K562 (cell line): ENCODE measurements around the gene ZMPSTE24. TPM values are rescaled to one million over a fixed set of nuclear protein-coding genes. Genes with fewer than 3 reads are reported as not detected.
A peak's percentile ranks its signal among the peaks of the same experiment; 100 is the strongest.

ENCODE experiments used
- CBX5 ChIP-seq: IDR thresholded peaks from 2 replicates; pipeline ENCODE4 v1.6.1; 2014; ENCODE audit warnings: low read depth, borderline replicate concordance
- CHD2 ChIP-seq: IDR thresholded peaks from 2 replicates; pipeline ENCODE4 v1.6.1; 2011; ENCODE audit warnings: low read depth, low read length
- DMBX1 ChIP-seq: fragments of 250-450 bp; sonication (Bioruptor Pico); IDR thresholded peaks from 2 replicates; pipeline ENCODE4 v1.8.0; 2022; ENCODE audit warnings: inconsistent platforms, mild to moderate bottlenecking, moderate library complexity, borderline replicate concordance
- ETS2 ChIP-seq: IDR thresholded peaks from 2 replicates; pipeline ENCODE4 v1.6.1; 2016; ENCODE audit warnings: borderline replicate concordance, missing genetic modification characterization, mild to moderate bottlenecking, moderate library complexity, missing compliant biosample characterization; ENCODE audit not compliant: poor library complexity, severe bottlenecking
- JUND ChIP-seq, 2 experiments: IDR thresholded peaks; 2 replicates in 1 of 2; 3 replicates in 1 of 2; pipeline ENCODE4 v1.6.1; 2011; ENCODE audit warnings: borderline replicate concordance in 2 of 2, low read depth in 2 of 2, low read length in 2 of 2, improper control_type of control experiment in 1 of 2, missing biosample characterization in 1 of 2, missing genetic modification characterization in 1 of 2, missing genetic modification reagents in 1 of 2
- NCOA4 ChIP-seq: fragments of 450-650 bp; IDR thresholded peaks from 2 replicates; pipeline ENCODE4 v1.6.1; 2018; ENCODE audit warnings: mild to moderate bottlenecking; ENCODE audit not compliant: partially characterized antibody
- NFATC3 ChIP-seq: fragments of 450-650 bp; IDR thresholded peaks from 2 replicates; pipeline ENCODE4 v1.6.1; 2017; ENCODE audit warnings: mild to moderate bottlenecking
- NFRKB ChIP-seq: fragments of 450-650 bp; IDR thresholded peaks from 2 replicates; pipeline ENCODE4 v1.6.1; 2016; ENCODE audit warnings: low read depth
- PCBP2 ChIP-seq: fragments of 200-400 bp; formaldehyde crosslinking; IDR thresholded peaks from 2 replicates; pipeline ENCODE4 v1.6.1; 2018; ENCODE audit warnings: low read length, low read depth, mild to moderate bottlenecking, moderate library complexity; ENCODE audit not compliant: poor library complexity, severe bottlenecking
- SP2 ChIP-seq: IDR thresholded peaks from 2 replicates; pipeline ENCODE4 v1.6.1; 2011; ENCODE audit warnings: mild to moderate bottlenecking, low read depth, low read length, moderate library complexity; ENCODE audit not compliant: poor library complexity, severe bottlenecking; ENCODE audit errors: extremely low read depth
- SRSF9 ChIP-seq: fragments of 200-400 bp; formaldehyde crosslinking; IDR thresholded peaks from 2 replicates; pipeline ENCODE4 v1.6.1; 2017; ENCODE audit warnings: low read depth, low read length, borderline replicate concordance
- TGIF2 ChIP-seq: sonication (generic); formaldehyde crosslinking; IDR thresholded peaks from 2 replicates; pipeline ENCODE4 v1.8.1; 2022; ENCODE audit warnings: mild to moderate bottlenecking, missing genetic modification reagents, moderate library complexity
- ZNF184 ChIP-seq: sonication (generic); formaldehyde crosslinking; IDR thresholded peaks from 2 replicates; pipeline ENCODE4 v1.5.0; 2020; ENCODE audit warnings: missing genetic modification reagents
- ZNF354B ChIP-seq: fragments of 250-450 bp; sonication (Bioruptor Pico); IDR thresholded peaks from 2 replicates; pipeline ENCODE4 v1.4.0; 2020
- ZNF589 ChIP-seq: fragments of 200-800 bp; sonication (Bioruptor generic); IDR thresholded peaks from 2 replicates; pipeline ENCODE4 v1.6.1; 2016; ENCODE audit warnings: low read depth, missing genetic modification characterization, missing compliant biosample characterization
- ZNF668 ChIP-seq: fragments of 250-450 bp; sonication (Bioruptor Pico); IDR thresholded peaks from 2 replicates; pipeline ENCODE4 v1.8.0; 2022; ENCODE audit warnings: mild to moderate bottlenecking, inconsistent platforms
- ZNF717 ChIP-seq: fragments of 250-450 bp; sonication (Bioruptor Pico); IDR thresholded peaks from 2 replicates; pipeline ENCODE4 v1.5.0; 2021
- polyA plus RNA-seq, 8 experiments: library from polyadenylated mRNA; depleted of rRNA in 4 of 8; stranded (reverse) in 5 of 8; unstranded in 3 of 8; fragments of >200 nt; fragmentation: Nextera tagmentation in 2 of 8; fragmentation: Illumina TruSeq in 1 of 8; extraction: Ambion mirVana in 2 of 8; extraction: Trizol in 1 of 8; gene quantifications; 2 replicates each; pipeline versions ENCODE4 v1.2.1 to v1.2.3, GENCODE V29; 2011 to 2014; ENCODE audit warnings: inconsistent platforms in 1 of 8, missing spikeins in 1 of 8
- total RNA-seq, 7 experiments: library from RNA; depleted of rRNA in 6 of 7; stranded (reverse); fragments of >200 nt in 6 of 7; fragmentation: Illumina TruSeq in 2 of 7; extraction: Trizol in 2 of 7; gene quantifications; 2 replicates each; pipeline versions ENCODE4 v1.2.1 to v1.2.3, GENCODE V29; 2011 to 2021; ENCODE audit warnings: low replicate concordance in 1 of 7
- TF ChIP-seq, protein P1 (sequence below): fragments of 250-450 bp; sonication (Bioruptor Pico); IDR thresholded peaks from 2 replicates; pipeline ENCODE4 v1.4.0; 2020; ENCODE audit warnings: mild to moderate bottlenecking
- TF ChIP-seq, protein P2 (sequence below): fragments of 200-800 bp; sonication (Bioruptor generic); IDR thresholded peaks from 2 replicates; pipeline ENCODE4 v1.6.1; 2016; ENCODE audit warnings: missing genetic modification characterization, missing compliant biosample characterization
- TF ChIP-seq, protein P3 (sequence below): fragments of 250-450 bp; sonication (Bioruptor Pico); IDR thresholded peaks from 2 replicates; pipeline ENCODE4 v1.8.0; 2021; ENCODE audit warnings: moderate library complexity, mild to moderate bottlenecking, inconsistent platforms

ZMPSTE24 gene
- total and polyA plus RNA-seq, 9 of the 15 experiments (the other 6 are each of a cell fraction or from before 2014, with no cell fraction given), result 30.7 to 75.9 (median 64.3) TPM

DNA sequence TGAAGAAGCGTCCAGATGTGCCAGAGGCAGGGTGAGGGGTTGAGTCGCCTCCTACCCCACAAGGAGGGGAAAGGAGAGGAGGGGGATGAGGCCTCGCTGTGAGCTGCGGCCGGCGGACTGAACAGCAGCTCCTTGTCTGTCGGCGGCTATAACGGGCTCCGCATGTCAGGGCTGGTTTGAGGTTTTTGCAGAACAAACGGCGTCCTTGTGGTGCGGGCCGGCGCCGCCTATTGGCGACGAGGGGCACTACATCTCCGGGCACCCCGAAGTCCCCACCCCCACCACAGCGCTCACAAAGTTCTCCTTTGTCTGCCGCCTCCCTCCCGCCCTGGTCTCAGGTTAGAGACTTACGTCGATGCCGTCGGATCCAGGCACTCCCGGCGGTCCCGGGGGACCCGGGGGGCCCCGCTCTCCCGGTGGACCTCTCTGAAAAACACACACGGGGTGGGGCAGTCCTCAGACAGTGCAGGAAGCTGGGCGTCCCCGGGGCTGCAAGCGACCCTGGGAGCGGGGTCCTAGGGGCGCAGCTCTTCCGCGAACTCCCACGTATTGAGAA lies 57.3 kb downstream of the ZMPSTE24 start (continued):
- TF ChIP-seq SP2, result no peak
- no peak for TF ChIP-seq NFRKB
- TF ChIP-seq DMBX1 (CRISPR knock-in tag), result peak; percentile 72; the same call in 1 of the 2 replicates
- TF ChIP-seq NFATC3, result no peak
- no peak for TF ChIP-seq SRSF9
- peak; percentile 47; the same call in 1 of the 2 replicates for TF ChIP-seq CHD2
- TF ChIP-seq PCBP2, result no peak
- TF ChIP-seq ZNF354B (CRISPR knock-in tag), result no peak
- TF ChIP-seq JUND (IDR thresholded peaks at IDR 0.05; ENCODE audit: borderline replicate concordance, low read depth, low read length), result peak; percentile 28; the same call in 1 of the 2 replicates
- TF ChIP-seq JUND (tag; IDR thresholded peaks at IDR 0.05; ENCODE audit: borderline replicate concordance, low read depth, low read length), result no peak; the same call in 2 of the 3 replicates
- TF ChIP-seq ZNF717 (CRISPR knock-in tag), result no peak
- TF ChIP-seq CBX5, result 0 out of 2 replicates have a peak, but pooled peaks have one; percentile 36
- no peak for TF ChIP-seq NCOA4
- TF ChIP-seq, protein P1, sequence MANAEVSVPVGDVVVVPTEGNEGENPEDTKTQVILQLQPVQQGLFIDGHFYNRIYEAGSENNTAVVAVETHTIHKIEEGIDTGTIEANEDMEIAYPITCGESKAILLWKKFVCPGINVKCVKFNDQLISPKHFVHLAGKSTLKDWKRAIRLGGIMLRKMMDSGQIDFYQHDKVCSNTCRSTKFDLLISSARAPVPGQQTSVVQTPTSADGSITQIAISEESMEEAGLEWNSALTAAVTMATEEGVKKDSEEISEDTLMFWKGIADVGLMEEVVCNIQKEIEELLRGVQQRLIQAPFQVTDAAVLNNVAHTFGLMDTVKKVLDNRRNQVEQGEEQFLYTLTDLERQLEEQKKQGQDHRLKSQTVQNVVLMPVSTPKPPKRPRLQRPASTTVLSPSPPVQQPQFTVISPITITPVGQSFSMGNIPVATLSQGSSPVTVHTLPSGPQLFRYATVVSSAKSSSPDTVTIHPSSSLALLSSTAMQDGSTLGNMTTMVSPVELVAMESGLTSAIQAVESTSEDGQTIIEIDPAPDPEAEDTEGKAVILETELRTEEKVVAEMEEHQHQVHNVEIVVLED, result no peak
- TF ChIP-seq, protein P2, sequence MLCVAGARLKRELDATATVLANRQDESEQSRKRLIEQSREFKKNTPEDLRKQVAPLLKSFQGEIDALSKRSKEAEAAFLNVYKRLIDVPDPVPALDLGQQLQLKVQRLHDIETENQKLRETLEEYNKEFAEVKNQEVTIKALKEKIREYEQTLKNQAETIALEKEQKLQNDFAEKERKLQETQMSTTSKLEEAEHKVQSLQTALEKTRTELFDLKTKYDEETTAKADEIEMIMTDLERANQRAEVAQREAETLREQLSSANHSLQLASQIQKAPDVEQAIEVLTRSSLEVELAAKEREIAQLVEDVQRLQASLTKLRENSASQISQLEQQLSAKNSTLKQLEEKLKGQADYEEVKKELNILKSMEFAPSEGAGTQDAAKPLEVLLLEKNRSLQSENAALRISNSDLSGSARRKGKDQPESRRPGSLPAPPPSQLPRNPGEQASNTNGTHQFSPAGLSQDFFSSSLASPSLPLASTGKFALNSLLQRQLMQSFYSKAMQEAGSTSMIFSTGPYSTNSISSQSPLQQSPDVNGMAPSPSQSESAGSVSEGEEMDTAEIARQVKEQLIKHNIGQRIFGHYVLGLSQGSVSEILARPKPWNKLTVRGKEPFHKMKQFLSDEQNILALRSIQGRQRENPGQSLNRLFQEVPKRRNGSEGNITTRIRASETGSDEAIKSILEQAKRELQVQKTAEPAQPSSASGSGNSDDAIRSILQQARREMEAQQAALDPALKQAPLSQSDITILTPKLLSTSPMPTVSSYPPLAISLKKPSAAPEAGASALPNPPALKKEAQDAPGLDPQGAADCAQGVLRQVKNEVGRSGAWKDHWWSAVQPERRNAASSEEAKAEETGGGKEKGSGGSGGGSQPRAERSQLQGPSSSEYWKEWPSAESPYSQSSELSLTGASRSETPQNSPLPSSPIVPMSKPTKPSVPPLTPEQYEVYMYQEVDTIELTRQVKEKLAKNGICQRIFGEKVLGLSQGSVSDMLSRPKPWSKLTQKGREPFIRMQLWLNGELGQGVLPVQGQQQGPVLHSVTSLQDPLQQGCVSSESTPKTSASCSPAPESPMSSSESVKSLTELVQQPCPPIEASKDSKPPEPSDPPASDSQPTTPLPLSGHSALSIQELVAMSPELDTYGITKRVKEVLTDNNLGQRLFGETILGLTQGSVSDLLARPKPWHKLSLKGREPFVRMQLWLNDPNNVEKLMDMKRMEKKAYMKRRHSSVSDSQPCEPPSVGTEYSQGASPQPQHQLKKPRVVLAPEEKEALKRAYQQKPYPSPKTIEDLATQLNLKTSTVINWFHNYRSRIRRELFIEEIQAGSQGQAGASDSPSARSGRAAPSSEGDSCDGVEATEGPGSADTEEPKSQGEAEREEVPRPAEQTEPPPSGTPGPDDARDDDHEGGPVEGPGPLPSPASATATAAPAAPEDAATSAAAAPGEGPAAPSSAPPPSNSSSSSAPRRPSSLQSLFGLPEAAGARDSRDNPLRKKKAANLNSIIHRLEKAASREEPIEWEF (CRISPR knock-in tag), result no peak
- no peak for TF ChIP-seq ZNF589 (CRISPR knock-in tag)
- no peak for TF ChIP-seq TGIF2 (CRISPR knock-in tag)
- TF ChIP-seq ZNF184 (CRISPR knock-in tag), result no peak
- TF ChIP-seq, protein P3, sequence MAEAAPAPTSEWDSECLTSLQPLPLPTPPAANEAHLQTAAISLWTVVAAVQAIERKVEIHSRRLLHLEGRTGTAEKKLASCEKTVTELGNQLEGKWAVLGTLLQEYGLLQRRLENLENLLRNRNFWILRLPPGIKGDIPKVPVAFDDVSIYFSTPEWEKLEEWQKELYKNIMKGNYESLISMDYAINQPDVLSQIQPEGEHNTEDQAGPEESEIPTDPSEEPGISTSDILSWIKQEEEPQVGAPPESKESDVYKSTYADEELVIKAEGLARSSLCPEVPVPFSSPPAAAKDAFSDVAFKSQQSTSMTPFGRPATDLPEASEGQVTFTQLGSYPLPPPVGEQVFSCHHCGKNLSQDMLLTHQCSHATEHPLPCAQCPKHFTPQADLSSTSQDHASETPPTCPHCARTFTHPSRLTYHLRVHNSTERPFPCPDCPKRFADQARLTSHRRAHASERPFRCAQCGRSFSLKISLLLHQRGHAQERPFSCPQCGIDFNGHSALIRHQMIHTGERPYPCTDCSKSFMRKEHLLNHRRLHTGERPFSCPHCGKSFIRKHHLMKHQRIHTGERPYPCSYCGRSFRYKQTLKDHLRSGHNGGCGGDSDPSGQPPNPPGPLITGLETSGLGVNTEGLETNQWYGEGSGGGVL (CRISPR knock-in tag), result no peak
- TF ChIP-seq ZNF668 (CRISPR knock-in tag), result no peak
- no peak for TF ChIP-seq ETS2 (tag)
